HCT116 (cell line): ENCODE results near the gene STYXL2. TPM values are rescaled to one million over a fixed set of nuclear protein-coding genes. Genes with fewer than 3 reads are reported as not detected.

Source experiments
- ATAC-seq: fragments of 200-7000 bp; cut with Tn5 transposase; 2 replicates; pipeline ENCODE4 v1.9.1; 2020; ENCODE audit warnings: mild to moderate bottlenecking, moderate library complexity
- BruUV-seq: library from RNA; stranded (reverse); fragments of 400-500 nt; replicated peaks from 2 replicates; lab custom pipeline; 2021; lab: Mats Ljungman, UMichigan
- CTCF ChIA-PET: fragments of 300-600 bp; sonication (Branson Sonifier 250); formaldehyde crosslinking; loops from one replicate; lab custom pipeline; 2021; ENCODE audit warnings: antibody characterized with exemption; lab: Charles Lee
- POLR2A ChIA-PET: fragments of 300-600, 350-600 bp; sonication (Branson Sonifier 250); formaldehyde crosslinking; loops from one replicate; lab custom pipeline; 2021; ENCODE audit warnings: antibody characterized with exemption; lab: Charles Lee
- RAD21 ChIA-PET, 2 experiments: fragments of 300-600 bp; sonication (Branson Sonifier 250); formaldehyde crosslinking; loops; one replicate each; lab custom pipeline; 2023; ENCODE audit warnings: low total read pairs in 2 of 2; ENCODE audit not compliant: uncharacterized antibody in 2 of 2, unreplicated experiment in 2 of 2, low non-redundant PET in 1 of 2; lab: Charles Lee
- DNase-seq: peaks from one replicate; pipeline ENCODE4 v3.0.0-alpha.2; 2010; ENCODE audit warnings: low read depth, low spot score
- H2AFZ ChIP-seq: fragments of 200-600 bp; shearing (Covaris generic), sonication (generic); 2 replicates; pipeline ENCODE4 v1.6.1; 2017; ENCODE audit warnings: low read depth, mixed run types, mixed read lengths, antibody characterized with exemption, low read length; ENCODE audit not compliant: poor library complexity, severe bottlenecking
- H3K27ac ChIP-seq: 2 replicates; pipeline ENCODE4 v1.5.1; 2012; ENCODE audit warnings: low read depth, low read length
- H3K27me3 ChIP-seq: fragments of 200-600 bp; sonication (generic); 2 replicates; pipeline ENCODE4 v1.6.1; 2016; ENCODE audit warnings: mixed run types, low read length, mixed read lengths; ENCODE audit not compliant: insufficient read depth
- H3K36me3 ChIP-seq, 2 experiments: fragments of 200-500 bp in 1 of 2; fragments of 200-600 bp in 1 of 2; sonication (Bioruptor generic) in 1 of 2; sonication (generic) in 1 of 2; 2 replicates each; pipeline versions ENCODE4 v1.5.1 to v1.6.1; 2014 to 2016; ENCODE audit warnings: low read length in 2 of 2, inconsistent platforms in 1 of 2, mixed read lengths in 1 of 2, mixed run types in 1 of 2; ENCODE audit not compliant: insufficient read depth in 2 of 2, control insufficient read depth in 1 of 2
- H3K4me1 ChIP-seq, 2 experiments: fragments of 200-600 bp in 1 of 2; sonication (generic) in 1 of 2; 2 replicates each; pipeline versions ENCODE4 v1.5.1 to v1.6.1; 2012 to 2017; ENCODE audit warnings: low read length in 2 of 2, inconsistent platforms in 1 of 2, mild to moderate bottlenecking in 1 of 2, mixed read lengths in 1 of 2, mixed run types in 1 of 2, moderate library complexity in 1 of 2; ENCODE audit not compliant: insufficient read depth in 2 of 2, control insufficient read depth in 1 of 2
- H3K4me2 ChIP-seq: fragments of 200-600 bp; sonication (generic); 2 replicates; pipeline ENCODE4 v1.6.1; 2017; ENCODE audit warnings: mixed run types, low read length, mixed read lengths
- H3K4me3 ChIP-seq, 2 experiments: fragments of 200-600 bp in 1 of 2; sonication (generic) in 1 of 2; replicated peaks in 1 of 2; 2 replicates each; pipeline ENCODE4 v1.5.1; 2011 to 2016; ENCODE audit warnings: low read length in 2 of 2, control low read depth in 1 of 2, low read depth in 1 of 2, mild to moderate bottlenecking in 1 of 2, mixed read lengths in 1 of 2, mixed run types in 1 of 2
- H3K79me2 ChIP-seq: fragments of 200-600 bp; sonication (generic); 2 replicates; pipeline ENCODE4 v1.6.1; 2017; ENCODE audit warnings: mild to moderate bottlenecking, mixed run types, low read length, moderate library complexity, mixed read lengths; ENCODE audit not compliant: insufficient read depth
- H3K9ac ChIP-seq: fragments of 200-600 bp; sonication (generic); 2 replicates; pipeline ENCODE4 v1.6.1; 2016; ENCODE audit warnings: low read length, mixed read lengths
- H3K9me2 ChIP-seq: fragments of 200-600 bp; sonication (generic), shearing (Covaris generic); 2 replicates; pipeline ENCODE4 v1.6.1; 2017; ENCODE audit warnings: mixed run types, mild to moderate bottlenecking, moderate library complexity; ENCODE audit not compliant: insufficient read depth
- H3K9me3 ChIP-seq, 2 experiments: fragments of 200-500 bp in 1 of 2; fragments of 200-600 bp in 1 of 2; sonication (Bioruptor generic) in 1 of 2; sonication (generic) in 1 of 2; 2 replicates each; pipeline ENCODE4 v1.6.1; 2014 to 2017; ENCODE audit warnings: low read length in 2 of 2, mixed read lengths in 2 of 2, inconsistent platforms in 1 of 2, low read depth in 1 of 2, mild to moderate bottlenecking in 1 of 2, mixed run types in 1 of 2, moderate library complexity in 1 of 2; ENCODE audit not compliant: control insufficient read depth in 1 of 2, insufficient read depth in 1 of 2
- H4K20me1 ChIP-seq: fragments of 200-600 bp; sonication (generic), shearing (Covaris generic); 2 replicates; pipeline ENCODE4 v1.6.1; 2017; ENCODE audit warnings: mixed run types, mild to moderate bottlenecking, moderate library complexity; ENCODE audit not compliant: insufficient read depth
- CEBPB ChIP-seq: IDR thresholded peaks from 2 replicates; pipeline ENCODE4 v1.6.1; 2012; ENCODE audit warnings: low read depth
- EGR1 ChIP-seq: IDR thresholded peaks from 2 replicates; pipeline ENCODE4 v1.6.1; 2012; ENCODE audit warnings: low read depth
- ELF1 ChIP-seq: IDR thresholded peaks from 2 replicates; pipeline ENCODE4 v1.6.1; 2012; ENCODE audit warnings: low read depth, borderline replicate concordance
- EZH2 ChIP-seq: fragments of 200-600 bp; sonication (generic); IDR thresholded peaks from 2 replicates; pipeline ENCODE4 v1.6.1; 2017; ENCODE audit warnings: antibody characterized with exemption, mixed run types
- FOSL1 ChIP-seq: IDR thresholded peaks from 2 replicates; pipeline ENCODE4 v1.6.1; 2012; ENCODE audit warnings: low read depth
- JUND ChIP-seq: IDR thresholded peaks from 2 replicates; pipeline ENCODE4 v1.6.1; 2012
- POLR2A ChIP-seq: IDR thresholded peaks from 2 replicates; pipeline ENCODE4 v1.7.0; 2011; ENCODE audit warnings: borderline replicate concordance; ENCODE audit not compliant: insufficient read depth, insufficient read length; ENCODE audit errors: extremely low read depth
- POLR2AphosphoS5 ChIP-seq: IDR thresholded peaks from 2 replicates; pipeline ENCODE4 v1.6.1; 2011; ENCODE audit warnings: mild to moderate bottlenecking, low read depth, low read length, moderate library complexity
- RAD21 ChIP-seq: IDR thresholded peaks from 2 replicates; pipeline ENCODE4 v1.6.1; 2012; ENCODE audit warnings: low read depth, mild to moderate bottlenecking
- SIN3A ChIP-seq: IDR thresholded peaks from 2 replicates; pipeline ENCODE4 v1.6.1; 2012; ENCODE audit warnings: low read depth
- SP1 ChIP-seq: IDR thresholded peaks from 2 replicates; pipeline ENCODE4 v1.6.1; 2012; ENCODE audit warnings: low read depth
- TCF7L2 ChIP-seq: IDR thresholded peaks from 2 replicates; pipeline ENCODE4 v1.7.0; 2011; ENCODE audit warnings: borderline replicate concordance, inconsistent platforms; ENCODE audit not compliant: insufficient read depth, insufficient read length; ENCODE audit errors: extremely low read depth
- YY1 ChIP-seq: IDR thresholded peaks from 2 replicates; pipeline ENCODE4 v1.6.1; 2011; ENCODE audit warnings: low read length, low read depth, moderate library complexity, mild to moderate bottlenecking; ENCODE audit not compliant: insufficient replicate concordance; ENCODE audit errors: extremely low read depth
- ZFX ChIP-seq: fragments of 450-650 bp; IDR thresholded peaks from 2 replicates; pipeline ENCODE4 v1.6.1; 2017
- ZNF274 ChIP-seq: fragments of 200-500 bp; sonication (Bioruptor generic); IDR thresholded peaks from 2 replicates; pipeline ENCODE4 v1.6.1; 2014; ENCODE audit warnings: mild to moderate bottlenecking, low read depth, low read length, inconsistent platforms
- intact Hi-C: fragments of 100-400 bp; cut with micrococcal nuclease; formaldehyde crosslinking; loops from 2 replicates; pipeline ENCODE4 v1.10.0; 2022
- total RNA-seq: library from RNA; stranded (reverse); gene quantifications from one replicate; pipeline ENCODE4 v1.2.1, GENCODE V29; 2021; ENCODE audit not compliant: unreplicated experiment
- TF ChIP-seq, protein P1 (sequence below), 3 experiments: fragments of 200-600 bp in 1 of 3; sonication (generic) in 1 of 3; IDR thresholded peaks in 2 of 3; conservative IDR thresholded peaks in 1 of 3; 2 replicates each; pipeline ENCODE4 v1.5.1; 2012 to 2017; ENCODE audit warnings: low read depth in 2 of 3, low read length in 2 of 3, antibody characterized with exemption in 1 of 3, borderline replicate concordance in 1 of 3, control low read depth in 1 of 3, mild to moderate bottlenecking in 1 of 3, mixed read lengths in 1 of 3, mixed run types in 1 of 3, moderate library complexity in 1 of 3; ENCODE audit not compliant: insufficient read depth in 1 of 3
- TF ChIP-seq, protein P2 (sequence below): IDR thresholded peaks from 2 replicates; pipeline ENCODE4 v1.6.1; 2012
- TF ChIP-seq, protein P3 (sequence below): IDR thresholded peaks from 2 replicates; pipeline ENCODE4 v1.6.1; 2012
- TF ChIP-seq, protein P4 (sequence below): IDR thresholded peaks from 2 replicates; pipeline ENCODE4 v1.6.1; 2011; ENCODE audit warnings: mild to moderate bottlenecking, low read length, moderate library complexity; ENCODE audit not compliant: insufficient replicate concordance; ENCODE audit errors: extremely low read depth
- TF ChIP-seq, protein P5 (sequence below): IDR thresholded peaks from 2 replicates; pipeline ENCODE4 v1.6.1; 2012; ENCODE audit warnings: low read depth

Gene STYXL2
- total RNA-seq, 1 experiment from 2014 or later: not detected

DNA sequence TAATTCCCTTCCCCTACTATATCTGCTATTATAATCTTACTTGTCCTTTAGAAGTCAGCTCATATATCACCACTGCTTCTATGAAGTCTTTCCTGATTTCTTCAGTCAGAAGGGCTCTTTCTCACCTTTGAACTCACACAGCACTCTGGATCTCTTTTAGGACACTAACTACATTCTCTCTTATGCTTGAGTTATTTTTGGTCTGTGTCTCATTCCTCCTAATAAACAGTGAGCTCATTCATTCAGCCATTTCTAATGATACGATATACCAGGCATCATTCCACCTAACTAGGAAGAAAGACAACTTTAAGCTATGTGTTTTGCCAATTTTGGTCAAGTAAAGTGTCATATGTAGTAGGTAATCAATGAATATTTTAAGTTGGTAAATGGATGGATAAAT, 1.2 kb upstream of the STYXL2 start (continued):
- TF ChIP-seq EGR1 (no peak), ELF1 (no peak), SIN3A (no peak)
- TF ChIP-seq, protein P1, sequence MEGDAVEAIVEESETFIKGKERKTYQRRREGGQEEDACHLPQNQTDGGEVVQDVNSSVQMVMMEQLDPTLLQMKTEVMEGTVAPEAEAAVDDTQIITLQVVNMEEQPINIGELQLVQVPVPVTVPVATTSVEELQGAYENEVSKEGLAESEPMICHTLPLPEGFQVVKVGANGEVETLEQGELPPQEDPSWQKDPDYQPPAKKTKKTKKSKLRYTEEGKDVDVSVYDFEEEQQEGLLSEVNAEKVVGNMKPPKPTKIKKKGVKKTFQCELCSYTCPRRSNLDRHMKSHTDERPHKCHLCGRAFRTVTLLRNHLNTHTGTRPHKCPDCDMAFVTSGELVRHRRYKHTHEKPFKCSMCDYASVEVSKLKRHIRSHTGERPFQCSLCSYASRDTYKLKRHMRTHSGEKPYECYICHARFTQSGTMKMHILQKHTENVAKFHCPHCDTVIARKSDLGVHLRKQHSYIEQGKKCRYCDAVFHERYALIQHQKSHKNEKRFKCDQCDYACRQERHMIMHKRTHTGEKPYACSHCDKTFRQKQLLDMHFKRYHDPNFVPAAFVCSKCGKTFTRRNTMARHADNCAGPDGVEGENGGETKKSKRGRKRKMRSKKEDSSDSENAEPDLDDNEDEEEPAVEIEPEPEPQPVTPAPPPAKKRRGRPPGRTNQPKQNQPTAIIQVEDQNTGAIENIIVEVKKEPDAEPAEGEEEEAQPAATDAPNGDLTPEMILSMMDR (IDR thresholded peaks at IDR 0.05 in 2 of 3, conservative IDR thresholded peaks at IDR 0.05 in 1 of 3; ENCODE audit: borderline replicate concordance in 1 of 3, insufficient read depth in 1 of 3, low read depth in 2 of 3, low read length in 2 of 3): no peak

DNA sequence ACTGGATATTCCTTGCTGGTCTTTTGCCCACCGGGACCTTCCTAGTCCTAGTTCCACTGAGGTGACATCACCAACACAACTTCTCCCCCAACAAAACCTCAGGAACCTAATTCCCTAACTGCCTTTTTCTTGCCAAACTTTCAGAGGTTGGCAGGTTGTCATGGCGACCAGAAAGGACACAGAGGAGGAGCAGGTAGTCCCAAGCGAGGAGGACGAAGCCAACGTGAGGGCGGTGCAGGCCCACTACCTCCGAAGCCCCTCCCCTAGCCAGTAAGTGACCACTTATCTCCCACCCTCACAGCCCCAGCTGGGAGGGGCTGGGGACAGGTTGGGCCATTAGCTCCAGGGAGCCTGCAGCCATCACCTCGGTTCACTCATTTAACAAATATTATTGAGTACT, 815 bp downstream of the STYXL2 start:
- no peaks in the 10 kb centered on the region for H3K36me3 ChIP-seq
- POLR2A ChIA-PET: no interaction called here
- H4K20me1 ChIP-seq: no peaks in the 10 kb centered on the region
- no peak overlapping the region for H3K4me3 ChIP-seq
- no peak for ATAC-seq
- H2AFZ ChIP-seq: no peak overlapping the region
- H3K9me2 ChIP-seq: no peaks in the 10 kb centered on the region
- H3K4me1 ChIP-seq: peaks cover 0 to 7% of the 10 kb centered on the region in 2 experiments; a peak in 2 of 4 replicates
- H3K27ac ChIP-seq: no peak overlapping the region
- H3K9ac ChIP-seq: no peak overlapping the region
- no peaks in the 10 kb centered on the region for H3K79me2 ChIP-seq
- no peak for DNase-seq
- H3K27me3 ChIP-seq: no peaks in the 10 kb centered on the region
- RAD21 ChIA-PET: no interaction called here
- H3K9me3 ChIP-seq: no peaks in the 10 kb centered on the region
- CTCF ChIA-PET: no interaction called here
- no TSS peak for BruUV-seq
- intact Hi-C loops: no loop called here
- no peak overlapping the region for H3K4me2 ChIP-seq
- TF ChIP-seq, protein P2, sequence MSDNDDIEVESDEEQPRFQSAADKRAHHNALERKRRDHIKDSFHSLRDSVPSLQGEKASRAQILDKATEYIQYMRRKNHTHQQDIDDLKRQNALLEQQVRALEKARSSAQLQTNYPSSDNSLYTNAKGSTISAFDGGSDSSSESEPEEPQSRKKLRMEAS: no peak
- TF ChIP-seq, protein P3, sequence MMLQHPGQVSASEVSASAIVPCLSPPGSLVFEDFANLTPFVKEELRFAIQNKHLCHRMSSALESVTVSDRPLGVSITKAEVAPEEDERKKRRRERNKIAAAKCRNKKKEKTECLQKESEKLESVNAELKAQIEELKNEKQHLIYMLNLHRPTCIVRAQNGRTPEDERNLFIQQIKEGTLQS: no peak
- TF ChIP-seq FOSL1: no peak
- TF ChIP-seq SP1: no peak
- no peak for TF ChIP-seq ZNF274
- no peak for TF ChIP-seq POLR2AphosphoS5
- TF ChIP-seq, protein P4, sequence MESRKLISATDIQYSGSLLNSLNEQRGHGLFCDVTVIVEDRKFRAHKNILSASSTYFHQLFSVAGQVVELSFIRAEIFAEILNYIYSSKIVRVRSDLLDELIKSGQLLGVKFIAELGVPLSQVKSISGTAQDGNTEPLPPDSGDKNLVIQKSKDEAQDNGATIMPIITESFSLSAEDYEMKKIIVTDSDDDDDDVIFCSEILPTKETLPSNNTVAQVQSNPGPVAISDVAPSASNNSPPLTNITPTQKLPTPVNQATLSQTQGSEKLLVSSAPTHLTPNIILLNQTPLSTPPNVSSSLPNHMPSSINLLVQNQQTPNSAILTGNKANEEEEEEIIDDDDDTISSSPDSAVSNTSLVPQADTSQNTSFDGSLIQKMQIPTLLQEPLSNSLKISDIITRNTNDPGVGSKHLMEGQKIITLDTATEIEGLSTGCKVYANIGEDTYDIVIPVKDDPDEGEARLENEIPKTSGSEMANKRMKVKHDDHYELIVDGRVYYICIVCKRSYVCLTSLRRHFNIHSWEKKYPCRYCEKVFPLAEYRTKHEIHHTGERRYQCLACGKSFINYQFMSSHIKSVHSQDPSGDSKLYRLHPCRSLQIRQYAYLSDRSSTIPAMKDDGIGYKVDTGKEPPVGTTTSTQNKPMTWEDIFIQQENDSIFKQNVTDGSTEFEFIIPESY: no peak
- no peak for TF ChIP-seq CEBPB
- TF ChIP-seq JUND: no peak
- TF ChIP-seq TCF7L2: no peak
- TF ChIP-seq POLR2A: no peak
- TF ChIP-seq YY1: no peak
- no peak for TF ChIP-seq EGR1
- no peak for TF ChIP-seq ZFX
- no peak for TF ChIP-seq EZH2
- TF ChIP-seq, protein P5, sequence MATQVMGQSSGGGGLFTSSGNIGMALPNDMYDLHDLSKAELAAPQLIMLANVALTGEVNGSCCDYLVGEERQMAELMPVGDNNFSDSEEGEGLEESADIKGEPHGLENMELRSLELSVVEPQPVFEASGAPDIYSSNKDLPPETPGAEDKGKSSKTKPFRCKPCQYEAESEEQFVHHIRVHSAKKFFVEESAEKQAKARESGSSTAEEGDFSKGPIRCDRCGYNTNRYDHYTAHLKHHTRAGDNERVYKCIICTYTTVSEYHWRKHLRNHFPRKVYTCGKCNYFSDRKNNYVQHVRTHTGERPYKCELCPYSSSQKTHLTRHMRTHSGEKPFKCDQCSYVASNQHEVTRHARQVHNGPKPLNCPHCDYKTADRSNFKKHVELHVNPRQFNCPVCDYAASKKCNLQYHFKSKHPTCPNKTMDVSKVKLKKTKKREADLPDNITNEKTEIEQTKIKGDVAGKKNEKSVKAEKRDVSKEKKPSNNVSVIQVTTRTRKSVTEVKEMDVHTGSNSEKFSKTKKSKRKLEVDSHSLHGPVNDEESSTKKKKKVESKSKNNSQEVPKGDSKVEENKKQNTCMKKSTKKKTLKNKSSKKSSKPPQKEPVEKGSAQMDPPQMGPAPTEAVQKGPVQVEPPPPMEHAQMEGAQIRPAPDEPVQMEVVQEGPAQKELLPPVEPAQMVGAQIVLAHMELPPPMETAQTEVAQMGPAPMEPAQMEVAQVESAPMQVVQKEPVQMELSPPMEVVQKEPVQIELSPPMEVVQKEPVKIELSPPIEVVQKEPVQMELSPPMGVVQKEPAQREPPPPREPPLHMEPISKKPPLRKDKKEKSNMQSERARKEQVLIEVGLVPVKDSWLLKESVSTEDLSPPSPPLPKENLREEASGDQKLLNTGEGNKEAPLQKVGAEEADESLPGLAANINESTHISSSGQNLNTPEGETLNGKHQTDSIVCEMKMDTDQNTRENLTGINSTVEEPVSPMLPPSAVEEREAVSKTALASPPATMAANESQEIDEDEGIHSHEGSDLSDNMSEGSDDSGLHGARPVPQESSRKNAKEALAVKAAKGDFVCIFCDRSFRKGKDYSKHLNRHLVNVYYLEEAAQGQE: no peak
- TF ChIP-seq RAD21: no peak
